Gastrocnemius medialis (tissue), 4 donors: ENCODE results near the gene KDM5C.

Source experiments
- POLR2A ChIP-seq, 2 donors: fragments of 450-650 bp; IDR thresholded peaks; one replicate each; pipeline ENCODE4 v1.6.1; 2017; ENCODE audit warnings: antibody characterized with exemption in 2 of 2, mild to moderate bottlenecking in 2 of 2, moderate library complexity in 2 of 2
- TF ChIP-seq, protein P1 (sequence below), 5 experiments: fragments of 450-650 bp in 3 of 5; fragments of 200-600 bp in 2 of 5; sonication (generic) in 2 of 5; IDR thresholded peaks in 4 of 5; conservative IDR thresholded peaks in 1 of 5; 1 replicate in 4 of 5; 2 replicates in 1 of 5; pipeline ENCODE4 v1.5.1; 2016 to 2019; ENCODE audit warnings: antibody characterized with exemption in 5 of 5, mild to moderate bottlenecking in 3 of 5, moderate library complexity in 3 of 5

GRCh38 chrX:53262918-53263394 lies 37.9 kb upstream of the KDM5C start:
- TF ChIP-seq, protein P1, sequence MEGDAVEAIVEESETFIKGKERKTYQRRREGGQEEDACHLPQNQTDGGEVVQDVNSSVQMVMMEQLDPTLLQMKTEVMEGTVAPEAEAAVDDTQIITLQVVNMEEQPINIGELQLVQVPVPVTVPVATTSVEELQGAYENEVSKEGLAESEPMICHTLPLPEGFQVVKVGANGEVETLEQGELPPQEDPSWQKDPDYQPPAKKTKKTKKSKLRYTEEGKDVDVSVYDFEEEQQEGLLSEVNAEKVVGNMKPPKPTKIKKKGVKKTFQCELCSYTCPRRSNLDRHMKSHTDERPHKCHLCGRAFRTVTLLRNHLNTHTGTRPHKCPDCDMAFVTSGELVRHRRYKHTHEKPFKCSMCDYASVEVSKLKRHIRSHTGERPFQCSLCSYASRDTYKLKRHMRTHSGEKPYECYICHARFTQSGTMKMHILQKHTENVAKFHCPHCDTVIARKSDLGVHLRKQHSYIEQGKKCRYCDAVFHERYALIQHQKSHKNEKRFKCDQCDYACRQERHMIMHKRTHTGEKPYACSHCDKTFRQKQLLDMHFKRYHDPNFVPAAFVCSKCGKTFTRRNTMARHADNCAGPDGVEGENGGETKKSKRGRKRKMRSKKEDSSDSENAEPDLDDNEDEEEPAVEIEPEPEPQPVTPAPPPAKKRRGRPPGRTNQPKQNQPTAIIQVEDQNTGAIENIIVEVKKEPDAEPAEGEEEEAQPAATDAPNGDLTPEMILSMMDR (IDR thresholded peaks at IDR 0.05 in 4 of 5, conservative IDR thresholded peaks at IDR 0.05 in 1 of 5): no peak
- no peak for TF ChIP-seq POLR2A (IDR thresholded peaks at IDR 0.05)
